ENCODE measurements around the gene SPTY2D1. TPM values are rescaled to one million over a fixed set of nuclear protein-coding genes. Genes with fewer than 3 reads are reported as not detected.
"Not testable (repeated sequence)": the region's sequence is repeated elsewhere in the genome, so short reads cannot be mapped to it uniquely, and the experiment has no call there.

Gene SPTY2D1
- total and polyA plus RNA-seq, 12 donors: 2.5 to 44.5 (median 18.6) TPM

GRCh38 chr11:18676803-18677202 is 42.7 kb upstream of the SPTY2D1 start:
- DNase-seq: no peak
- 70 to 87% (median 79%) methylated on average over 4 of the region's 4 CpGs for WGBS, 4 donors
- H3K4me1 ChIP-seq (replicated peaks in 1 of 2): no peaks in the 10 kb centered on the region
- TF ChIP-seq CTCF (IDR thresholded peaks at IDR 0.05) (no peak), POLR2A (IDR thresholded peaks at IDR 0.05) (no peak)
- H3K36me3 ChIP-seq (replicated peaks in 1 of 2): no peaks in the 10 kb centered on the region
- H3K27me3 ChIP-seq: no peaks in the 10 kb centered on the region
- intact Hi-C loops (cut with DNase I): no loop called here
- no peaks in the 10 kb centered on the region for H3K9me3 ChIP-seq (replicated peaks in 1 of 3)
- H3K4me3 ChIP-seq: no peak overlapping the region
- H3K27ac ChIP-seq: no peak overlapping the region

- intact Hi-C loops (cut with DNase I); H3K27me3 ChIP-seq; H3K36me3 ChIP-seq (replicated peaks in 1 of 2); H3K27ac ChIP-seq; H3K9me3 ChIP-seq (replicated peaks in 1 of 3); H3K4me3 ChIP-seq; H3K4me1 ChIP-seq (replicated peaks in 1 of 2); DNase-seq: not testable (repeated sequence)
- 72 to 84% (median 82%) methylated on average over 7 of the region's 7 CpGs for WGBS, 4 donors
Measured at GRCh38 chr11:18672209-18672608, 38.1 kb upstream of the SPTY2D1 start.

- WGBS, 4 donors: 72 to 85% (median 82%) methylated on average over 2 of the region's 2 CpGs
- Histone ChIP-seq H3K27me3 (no peaks in the 10 kb centered on the region), H3K27ac (no peak overlapping the region), H3K4me1 (replicated peaks in 1 of 2) (no peaks in the 10 kb centered on the region), H3K4me3 (no peak overlapping the region), H3K36me3 (replicated peaks in 1 of 2) (no peaks in the 10 kb centered on the region), H3K9me3 (replicated peaks in 1 of 3) (no peaks in the 10 kb centered on the region)
- TF ChIP-seq POLR2A (IDR thresholded peaks at IDR 0.05): no peak
- no peak for TF ChIP-seq CTCF (IDR thresholded peaks at IDR 0.05)
- no peak for DNase-seq
- intact Hi-C loops (cut with DNase I): no loop called here
Measured at GRCh38 chr11:18671246-18671645, 37.1 kb upstream of the SPTY2D1 start.

- no peak overlapping the region for H3K27ac ChIP-seq
- H3K4me3 ChIP-seq: no peak overlapping the region
- DNase-seq: no peak
- H3K27me3 ChIP-seq: no peaks in the 10 kb centered on the region
- 65 to 84% (median 78%) methylated on average over 4 of the region's 4 CpGs for WGBS, 4 donors
- TF ChIP-seq CTCF (IDR thresholded peaks at IDR 0.05) (no peak), POLR2A (IDR thresholded peaks at IDR 0.05) (no peak)
- no peaks in the 10 kb centered on the region for H3K4me1 ChIP-seq (replicated peaks in 1 of 2)
- no peaks in the 10 kb centered on the region for H3K9me3 ChIP-seq (replicated peaks in 1 of 3)
- intact Hi-C loops (cut with DNase I): no loop called here
- no peaks in the 10 kb centered on the region for H3K36me3 ChIP-seq (replicated peaks in 1 of 2)
Measured at GRCh38 chr11:18669711-18670110, 35.6 kb upstream of the SPTY2D1 start.

GRCh38 chr11:18669219-18669596 is 35.1 kb upstream of the SPTY2D1 start:
- H3K4me3 ChIP-seq: no peak overlapping the region
- no peak for DNase-seq
- intact Hi-C loops (cut with DNase I): no loop called here
- no peaks in the 10 kb centered on the region for H3K4me1 ChIP-seq (replicated peaks in 1 of 2)
- WGBS, 4 donors: 38 to 63% (median 50%) methylated on average over 2 of the region's 2 CpGs
- H3K9me3 ChIP-seq (replicated peaks in 1 of 3): no peaks in the 10 kb centered on the region
- H3K27ac ChIP-seq: no peak overlapping the region
- H3K36me3 ChIP-seq (replicated peaks in 1 of 2): no peaks in the 10 kb centered on the region
- no peaks in the 10 kb centered on the region for H3K27me3 ChIP-seq
- TF ChIP-seq POLR2A (IDR thresholded peaks at IDR 0.05): no peak

All from adrenal gland (tissue), 12 donors.